Daoy (cell line): Measurements from ENCODE around the gene MROH2B. TPM values are rescaled to one million over a fixed set of nuclear protein-coding genes. Genes with fewer than 3 reads are reported as not detected.

Experiments
- DNase-seq: peaks from one replicate; pipeline ENCODE4 v3.0.0-alpha.2; 2015; ENCODE audit warnings: low read depth
- total RNA-seq: library from RNA; depleted of rRNA; stranded (reverse); fragments of >200 nt; shearing (Covaris generic); gene quantifications from 2 replicates; pipeline ENCODE4 v1.2.3, GENCODE V29; 2014; rRNA removed

Gene MROH2B
- under 0.01 TPM in 1 of 2 replicates, not detected in the other for total RNA-seq

GRCh38 chr5:41071242-41071641 lies at the start of gene MROH2B:
TSS of gene MROH2B (minus strand) at chr5:41071342. CDS start at chr5:41070852, 490 bp downstream.
- DNase-seq, result no peak

- no peak for DNase-seq
Observed at GRCh38 chr5:41120600-41120999, 49.5 kb upstream of the MROH2B start.

- DNase-seq, result no peak
Observed at GRCh38 chr5:41118177-41118576, 47.0 kb upstream of the MROH2B start.

GRCh38 chr5:41115281-41115680 lies 44.1 kb upstream of the MROH2B start:
- no peak for DNase-seq

- DNase-seq, result no peak
Observed at GRCh38 chr5:41112486-41113455, 41.6 kb upstream of the MROH2B start.

GRCh38 chr5:41109186-41109585 lies 38.0 kb upstream of the MROH2B start:
- no peak for DNase-seq

DNA sequence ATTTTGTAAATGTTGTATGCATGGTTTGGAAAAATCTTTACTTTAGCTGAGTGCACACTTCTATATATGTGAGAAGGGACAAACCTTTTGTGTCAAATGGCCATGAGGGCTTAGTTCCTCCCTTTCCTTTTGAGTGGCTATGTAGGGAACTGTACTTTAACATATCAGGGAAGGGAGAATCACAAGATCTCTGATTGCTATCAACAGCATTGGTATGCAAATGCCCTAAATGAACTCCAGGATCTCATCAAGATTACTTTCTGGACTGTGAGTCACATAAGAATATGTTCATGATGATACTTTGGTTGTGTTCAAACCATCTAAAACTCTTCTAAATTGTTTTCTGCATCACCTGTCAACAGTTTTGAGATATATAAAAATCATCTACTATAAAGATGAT lies 31.2 kb upstream of the MROH2B start:
- no peak for DNase-seq

DNA sequence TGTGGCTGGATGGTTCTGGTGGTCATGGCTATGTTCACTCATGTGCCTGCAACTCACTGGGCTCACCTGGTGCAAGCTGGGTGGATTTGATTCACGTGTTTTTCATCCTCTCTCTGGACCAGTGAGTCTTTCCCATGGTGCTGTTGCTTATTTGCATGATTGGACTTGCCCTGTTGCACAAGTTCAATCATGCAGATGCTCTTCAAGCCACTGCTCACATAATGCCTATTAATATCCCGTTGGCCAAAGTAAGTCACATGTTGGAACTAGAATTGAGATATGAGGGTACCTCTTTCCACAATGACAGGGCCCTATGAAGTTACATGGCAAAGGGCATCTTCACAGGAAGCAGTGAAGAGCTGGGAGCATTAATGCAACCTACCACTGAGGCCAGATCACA lies 26.5 kb upstream of the MROH2B start:
- DNase-seq, result no peak

DNA sequence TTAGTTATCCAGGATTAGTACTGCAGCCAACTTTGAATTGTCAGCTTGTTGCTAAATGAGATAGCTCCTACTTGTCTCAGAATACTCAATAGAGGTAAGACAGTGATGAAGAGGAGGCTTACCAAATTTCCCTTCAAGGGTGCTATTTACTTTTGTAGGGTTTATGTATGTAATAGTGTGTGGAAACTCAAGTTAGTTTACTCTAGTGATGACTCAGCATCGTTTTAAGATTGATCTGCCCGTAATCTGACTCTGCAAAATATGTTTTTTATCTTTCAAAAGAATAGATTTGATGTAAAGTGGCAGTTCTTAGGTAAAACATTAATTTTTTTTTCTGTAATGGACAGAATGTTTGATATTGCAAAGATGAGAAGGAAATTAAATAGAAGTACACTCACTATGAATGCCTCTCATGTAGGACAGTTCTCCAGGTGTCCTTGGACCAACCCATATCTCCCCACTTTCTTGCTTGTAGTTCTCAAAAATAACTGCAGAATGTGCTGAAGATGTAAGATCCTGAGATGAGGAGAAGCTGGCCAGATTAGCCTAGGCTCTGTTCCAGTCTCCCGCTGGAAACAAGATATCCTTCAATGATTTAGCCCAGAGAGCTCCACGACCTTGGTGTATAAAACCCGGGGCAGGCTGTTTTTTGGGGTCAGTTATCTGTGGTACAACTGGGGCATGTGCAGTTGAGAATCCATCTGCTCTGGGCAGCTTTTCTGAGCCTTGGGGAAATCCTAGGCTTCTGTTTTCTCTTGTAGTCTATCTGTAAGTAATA lies 24.4 kb upstream of the MROH2B start:
- no peak for DNase-seq

DNA sequence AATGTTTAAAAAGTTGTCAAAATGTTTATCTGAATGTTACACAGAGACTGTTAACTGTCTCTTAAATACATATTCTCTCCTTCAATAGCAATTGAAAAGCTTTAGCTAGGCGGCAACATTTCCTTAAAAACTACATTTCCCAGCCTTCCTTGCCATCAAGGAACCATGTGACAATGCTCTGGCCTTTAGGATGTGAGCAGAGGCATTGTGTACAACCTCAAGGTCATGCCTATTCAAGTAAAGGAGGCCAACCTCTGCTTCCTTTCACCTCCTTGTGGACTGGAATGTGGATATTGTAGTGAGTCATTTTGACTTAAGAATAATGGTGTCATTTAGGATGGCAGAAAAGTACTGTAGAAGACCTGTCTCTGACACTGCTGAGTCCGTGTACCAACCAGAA lies 23.7 kb upstream of the MROH2B start:
- no peak for DNase-seq

GRCh38 chr5:41093803-41094202 lies 22.7 kb upstream of the MROH2B start:
- no peak for DNase-seq

DNA sequence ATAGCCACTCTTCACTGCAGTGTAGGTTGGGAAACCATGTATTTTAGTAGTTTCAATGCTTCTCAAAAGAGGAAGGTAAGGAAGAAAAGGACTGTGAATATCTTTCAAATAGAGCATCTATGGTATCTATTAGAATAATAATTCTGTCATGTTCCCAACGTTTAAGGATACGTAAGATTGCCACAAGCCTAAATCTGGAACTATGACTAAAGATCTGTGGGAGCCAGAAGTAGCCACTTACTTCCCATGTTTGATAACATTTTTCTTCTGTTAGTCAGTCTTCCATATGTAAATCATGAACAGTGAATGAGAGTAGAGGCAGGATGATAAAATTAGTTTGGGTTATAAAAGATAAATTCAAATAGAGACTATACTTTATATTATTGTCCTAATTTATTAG lies 16.3 kb upstream of the MROH2B start:
- no peak for DNase-seq

DNA sequence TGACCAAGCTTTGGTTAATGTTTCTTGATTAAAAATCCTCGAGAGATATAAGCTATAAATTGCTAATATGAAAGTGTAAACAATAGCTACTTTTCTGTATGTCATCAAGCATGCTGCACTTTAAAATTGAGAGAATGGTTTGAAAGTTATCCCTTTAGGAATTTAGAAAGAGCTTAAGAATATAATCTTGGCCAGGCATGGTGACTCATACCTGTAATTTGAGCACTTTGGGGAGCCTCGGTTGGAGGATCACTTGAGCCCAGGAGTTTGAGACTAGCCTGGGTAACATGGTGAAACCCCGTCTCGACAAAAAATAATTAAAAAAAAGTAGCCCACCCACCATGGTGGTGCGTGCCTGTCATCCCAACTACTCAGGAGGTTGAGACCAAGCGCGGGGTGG lies 12.2 kb upstream of the MROH2B start:
- no peak for DNase-seq

DNA sequence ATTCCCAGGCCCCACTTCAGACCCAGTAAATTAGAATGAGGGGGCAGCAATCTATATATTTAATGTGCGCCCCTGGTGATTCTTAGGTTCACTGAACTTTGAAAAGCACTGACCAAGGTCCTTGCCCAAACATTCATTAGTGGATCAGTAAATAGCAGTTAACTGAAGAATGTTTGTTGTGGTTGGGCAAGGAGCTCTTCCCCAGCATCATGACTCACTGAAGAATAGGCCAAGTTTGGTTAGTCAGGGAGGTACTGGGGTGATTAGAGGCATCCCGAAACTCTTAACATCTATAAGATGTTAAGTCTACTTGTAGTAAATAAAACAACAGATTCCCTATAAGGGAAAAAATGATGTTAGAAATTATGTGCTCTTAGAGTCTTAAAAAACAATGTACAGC lies 833 bp upstream of the MROH2B start:
- DNase-seq, result no peak

- DNase-seq, result no peak
Observed at GRCh38 chr5:41067714-41068568, 3.2 kb downstream of the MROH2B start.

GRCh38 chr5:41065691-41066335 lies 5.3 kb downstream of the MROH2B start:
- no peak for DNase-seq

DNA sequence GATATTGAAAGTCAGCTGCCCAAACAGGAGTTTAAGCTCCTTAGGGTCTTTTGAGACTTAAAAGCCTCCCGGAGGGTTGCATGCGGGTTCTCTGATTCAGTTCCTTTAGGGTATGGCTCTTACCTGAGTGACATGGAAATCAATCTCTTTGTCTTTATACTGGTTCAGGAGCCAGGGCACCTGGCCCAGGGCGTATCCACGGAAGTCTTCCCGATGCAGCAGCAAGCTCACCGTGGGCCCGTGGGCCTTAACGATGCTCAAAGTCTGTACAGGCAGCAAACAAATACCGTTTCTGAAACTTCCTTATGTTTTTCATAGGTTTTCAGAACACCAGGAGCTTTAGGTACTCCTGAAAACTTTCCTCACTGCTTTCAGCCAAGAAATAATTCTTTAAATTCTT lies 13.2 kb downstream of the MROH2B start:
- no peak for DNase-seq

- no peak for DNase-seq
Observed at GRCh38 chr5:41057231-41057630, 13.9 kb downstream of the MROH2B start.

- DNase-seq, result no peak
Observed at GRCh38 chr5:41048986-41049385, 22.2 kb downstream of the MROH2B start.

DNA sequence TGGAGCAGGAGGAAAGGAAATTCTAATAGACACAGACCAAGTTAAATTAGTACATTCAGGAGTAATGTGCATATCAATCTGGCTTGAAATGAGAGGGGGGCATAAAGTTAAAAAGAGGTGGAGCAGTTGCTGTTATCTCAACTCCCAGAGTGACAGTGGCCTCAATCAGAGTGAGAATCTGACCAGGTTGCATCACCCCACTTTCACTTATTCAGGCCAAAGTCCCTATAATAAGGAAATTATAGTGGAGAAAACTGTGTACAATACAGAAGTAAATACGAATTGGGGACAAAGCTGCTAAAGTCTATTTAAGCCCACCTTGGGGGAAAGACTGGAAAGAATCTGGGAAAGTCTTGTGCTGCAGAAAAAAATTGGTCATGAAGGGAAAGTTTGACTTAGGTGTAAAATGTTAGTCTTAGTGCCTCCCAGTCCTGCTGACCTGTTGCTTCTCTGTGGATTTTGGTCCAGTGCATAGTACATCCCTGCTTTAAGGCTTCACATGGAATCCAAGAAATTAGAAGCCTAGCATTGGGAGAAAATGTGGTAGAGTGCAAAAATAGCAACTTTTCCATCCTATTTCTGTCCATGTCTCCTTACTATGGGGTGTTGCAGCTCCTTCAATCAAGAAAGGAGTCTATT lies 27.9 kb downstream of the MROH2B start:
- DNase-seq, result no peak

- DNase-seq, result no peak
Observed at GRCh38 chr5:41032973-41033372, 38.2 kb downstream of the MROH2B start.
